Tibial artery (tissue), 4 donors: ENCODE results near the gene KDELR3.

ENCODE experiments used
- DNase-seq, 2 donors: peaks; one replicate each; pipeline ENCODE4 v3.0.0-alpha.2; 2019
- H3K27ac ChIP-seq, 2 donors: fragments of 200-600 bp; sonication (generic) in 1 of 2; 1 replicate in 1 of 2; 2 replicates in 1 of 2; pipeline ENCODE4 v1.5.1; 2018 to 2019; ENCODE audit warnings: mild to moderate bottlenecking in 1 of 2
- H3K27me3 ChIP-seq, 2 donors: fragments of 200-600 bp; sonication (generic) in 1 of 2; one replicate each; pipeline versions ENCODE4 v1.5.1 to v1.6.0; 2016 to 2019
- H3K36me3 ChIP-seq, 3 donors: fragments of 200-600 bp; sonication (generic) in 2 of 3; one replicate each; pipeline ENCODE4 v1.5.1; 2016 to 2019; ENCODE audit warnings: mild to moderate bottlenecking in 2 of 3
- H3K4me1 ChIP-seq, 4 donors: fragments of 200-600 bp; sonication (generic) in 2 of 4; 1 replicate in 3 of 4; 2 replicates in 1 of 4; pipeline ENCODE4 v1.5.1; 2016 to 2019
- H3K4me3 ChIP-seq, 2 donors: fragments of 200-600 bp; sonication (generic) in 1 of 2; 1 replicate in 1 of 2; 2 replicates in 1 of 2; pipeline ENCODE4 v1.5.1; 2018 to 2019; ENCODE audit warnings: mild to moderate bottlenecking in 2 of 2
- H3K9me3 ChIP-seq, 3 donors: fragments of 200-600 bp; sonication (generic) in 1 of 3; one replicate each; pipeline ENCODE4 v1.5.1; 2016 to 2019
- CTCF ChIP-seq, 2 experiments: fragments of 200-600 bp in 1 of 2; fragments of 450-650 bp in 1 of 2; IDR thresholded peaks; one replicate each; pipeline ENCODE4 v1.5.1; 2017 to 2019; ENCODE audit warnings: antibody characterized with exemption in 2 of 2, mild to moderate bottlenecking in 1 of 2, moderate library complexity in 1 of 2
- intact Hi-C: fragments of 100-400 bp; cut with DNase I; formaldehyde crosslinking; loops from one replicate; pipeline ENCODE4 v1.15.0; 2023; ENCODE audit warnings: low total_unique reads

The KDELR3 gene

GRCh38 chr22:38446018-38446601 is 21.8 kb upstream of the KDELR3 start:
- TF ChIP-seq CTCF (IDR thresholded peaks at IDR 0.05) = no peak
- Histone ChIP-seq H3K36me3 (no peaks in the 10 kb centered on the region), H3K9me3 (no peaks in the 10 kb centered on the region), H3K27me3 (peaks cover 0 to 81% of the 10 kb centered on the region in 2 donors), H3K4me3 (no peak overlapping the region), H3K27ac (no peak overlapping the region), H3K4me1 (no peaks in the 10 kb centered on the region)
- intact Hi-C loops = no loop called here
- DNase-seq = no peak

- no peak overlapping the region for H3K27ac ChIP-seq
- DNase-seq = no peak
- H3K4me1 ChIP-seq = peaks cover 0 to 10% (median 7%) of the 10 kb centered on the region in 4 donors
- no peak overlapping the region for H3K4me3 ChIP-seq
- no peaks in the 10 kb centered on the region for H3K36me3 ChIP-seq
- H3K27me3 ChIP-seq = peaks cover 0 to 93% of the 10 kb centered on the region in 2 donors
- no peak for TF ChIP-seq CTCF (IDR thresholded peaks at IDR 0.05)
- no peaks in the 10 kb centered on the region for H3K9me3 ChIP-seq
- intact Hi-C loops = no loop called here
Observed at GRCh38 chr22:38448945-38449745, 18.8 kb upstream of the KDELR3 start.

- no peaks in the 10 kb centered on the region for H3K36me3 ChIP-seq
- intact Hi-C loops = no loop called here
- no peak overlapping the region for H3K4me3 ChIP-seq
- H3K4me1 ChIP-seq = peaks cover 0 to 14% (median 12%) of the 10 kb centered on the region in 4 donors
- DNase-seq = no peak
- no peaks in the 10 kb centered on the region for H3K9me3 ChIP-seq
- H3K27ac ChIP-seq = no peak overlapping the region
- no peak for TF ChIP-seq CTCF (IDR thresholded peaks at IDR 0.05)
- peaks cover 0 to 93% of the 10 kb centered on the region in 2 donors for H3K27me3 ChIP-seq
Observed at GRCh38 chr22:38449776-38450175, 18.1 kb upstream of the KDELR3 start.

GRCh38 chr22:38450234-38450797 is 17.6 kb upstream of the KDELR3 start:
- peaks cover 0 to 20% (median 15%) of the 10 kb centered on the region in 4 donors for H3K4me1 ChIP-seq
- H3K36me3 ChIP-seq = no peaks in the 10 kb centered on the region
- no peak for DNase-seq
- no peak overlapping the region for H3K4me3 ChIP-seq
- intact Hi-C loops = no loop called here
- H3K9me3 ChIP-seq = no peaks in the 10 kb centered on the region
- TF ChIP-seq CTCF (IDR thresholded peaks at IDR 0.05) = no peak
- peaks cover under 1 to 92% of the 10 kb centered on the region in 2 donors for H3K27me3 ChIP-seq
- H3K27ac ChIP-seq = no peak overlapping the region

- Histone ChIP-seq H3K4me3 (no peak overlapping the region), H3K4me1 (peaks cover 0 to 28% (median 23%) of the 10 kb centered on the region in 4 donors), H3K36me3 (no peaks in the 10 kb centered on the region), H3K27me3 (peaks cover 7 to 93% of the 10 kb centered on the region in 2 donors), H3K9me3 (no peaks in the 10 kb centered on the region), H3K27ac (no peak overlapping the region)
- TF ChIP-seq CTCF (IDR thresholded peaks at IDR 0.05) = no peak
- intact Hi-C loops = no loop called here
- DNase-seq = no peak
Observed at GRCh38 chr22:38451404-38451803, 16.5 kb upstream of the KDELR3 start.
